Transverse colon (tissue), 4 donors: ENCODE data around the gene TUSC2. TPM values are rescaled to one million over a fixed set of nuclear protein-coding genes. Genes with fewer than 3 reads are reported as not detected.

Experiments
- DNase-seq: peaks from one replicate; pipeline ENCODE4 v3.0.0-alpha.2; 2019
- H3K27ac ChIP-seq, 4 donors: fragments of 200-600 bp; sonication (generic); 2 replicates each; pipeline ENCODE4 v1.5.1; 2016 to 2018; ENCODE audit warnings: inconsistent platforms in 4 of 4
- H3K27me3 ChIP-seq: fragments of 200-600 bp; sonication (generic); 2 replicates; pipeline ENCODE4 v1.5.1; 2017; ENCODE audit warnings: inconsistent platforms
- H3K36me3 ChIP-seq, 4 donors: fragments of 200-600 bp; sonication (generic); 2 replicates each; pipeline ENCODE4 v1.5.1; 2017 to 2019; ENCODE audit warnings: inconsistent platforms in 4 of 4
- H3K4me1 ChIP-seq, 4 donors: fragments of 200-600 bp; sonication (generic); 2 replicates each; pipeline ENCODE4 v1.5.1; 2017 to 2020; ENCODE audit warnings: inconsistent platforms in 4 of 4
- H3K4me3 ChIP-seq, 4 donors: fragments of 200-600 bp; sonication (generic); 1 replicate in 1 of 4; 2 replicates in 3 of 4; pipeline versions ENCODE4 v1.5.1 to v1.6.1; 2017 to 2019; ENCODE audit warnings: inconsistent platforms in 4 of 4
- H3K9me3 ChIP-seq, 2 donors: fragments of 200-600 bp; sonication (generic); 2 replicates each; pipeline ENCODE4 v1.5.1; 2017 to 2019; ENCODE audit warnings: inconsistent platforms in 2 of 2
- CTCF ChIP-seq, 5 experiments: fragments of 200-600 bp in 3 of 5; fragments of 450-650 bp in 2 of 5; sonication (generic) in 3 of 5; IDR thresholded peaks; 1 replicate in 2 of 5; 2 replicates in 3 of 5; pipeline ENCODE4 v1.5.1; 2016 to 2017; ENCODE audit warnings: antibody characterized with exemption in 5 of 5, inconsistent platforms in 3 of 5, mild to moderate bottlenecking in 2 of 5, moderate library complexity in 1 of 5
- EP300 ChIP-seq: sonication (generic); formaldehyde crosslinking; IDR thresholded peaks from one replicate; pipeline ENCODE4 v1.6.1; 2017; ENCODE audit warnings: antibody characterized with exemption, low read depth
- POLR2A ChIP-seq: fragments of 450-650 bp; IDR thresholded peaks from one replicate; pipeline ENCODE4 v1.6.1; 2016; ENCODE audit warnings: antibody characterized with exemption, mild to moderate bottlenecking, moderate library complexity
- POLR2AphosphoS5 ChIP-seq, 3 donors: sonication (generic); formaldehyde crosslinking; IDR thresholded peaks; one replicate each; pipeline ENCODE4 v1.6.1; 2016; ENCODE audit warnings: antibody characterized with exemption in 3 of 3
- WGBS, 2 donors: methylation state at CpG; one replicate each; pipeline ENCODE4 v1.1.5; 2018; ENCODE audit warnings: low coverage in 1 of 2; 5-methylcytosine and 5-hydroxymethylcytosine counted together
- in situ Hi-C, 4 donors: fragments of 200-750 bp; cut with MboI; loops; one replicate each; pipeline versions ENCODE4 v1.15.0 to v1.15.1; 2017; ENCODE audit warnings: low sequenced_read_pairs in 3 of 4, low pct_ligation_motif_present in 1 of 4, low pct_unique_long_range_greater_than_20kb in 1 of 4
- intact Hi-C: fragments of 100-400 bp; cut with DNase I; formaldehyde crosslinking; loops from one replicate; pipeline ENCODE4 v1.15.1; 2023; ENCODE audit warnings: low total_unique reads
- total RNA-seq, 4 donors: library from RNA; depleted of rRNA; stranded (reverse); fragments of >200 nt; gene quantifications; one replicate each; pipeline ENCODE4 v1.1.0, GENCODE V29; 2016

Gene TUSC2
- total RNA-seq, 4 donors from 2014 or later: 7.9 to 39.6 (median 28.0) TPM

- Histone ChIP-seq H3K36me3 (no peaks in the 10 kb centered on the region), H3K4me1 (peaks cover 18 to 33% (median 32%) of the 10 kb centered on the region in 4 donors), H3K27ac (no peak overlapping the region), H3K9me3 (no peaks in the 10 kb centered on the region), H3K27me3 (no peaks in the 10 kb centered on the region), H3K4me3 (no peak overlapping the region)
- in situ Hi-C loops: no loop called here
- intact Hi-C loops: no loop called here
- 93% methylated on average over 18 of the region's 18 CpGs; no CpG with 5 or more reads in 1 of the 2 donors for WGBS, 2 donors
- TF ChIP-seq POLR2A (no peak), EP300 (no peak), POLR2AphosphoS5 (IDR thresholded peaks at IDR 0.05) (no peak), CTCF (IDR thresholded peaks at IDR 0.05) (no peak)
- DNase-seq: no peak
These were observed 31.2 kb downstream of the TUSC2 start for GRCh38 chr3:50296721-50297383.

- H3K4me1 ChIP-seq: peaks cover 24 to 41% (median 36%) of the 10 kb centered on the region in 4 donors
- TF ChIP-seq EP300 (no peak), CTCF (IDR thresholded peaks at IDR 0.05) (no peak), POLR2AphosphoS5 (IDR thresholded peaks at IDR 0.05) (no peak), POLR2A (no peak)
These were observed 32.2 kb downstream of the TUSC2 start for GRCh38 chr3:50295553-50296431.

GRCh38 chr3:50294492-50295403, 33.3 kb downstream of the TUSC2 start:
- peaks cover 0 to 3% (median 0%) of the 10 kb centered on the region in 4 donors for H3K36me3 ChIP-seq
- WGBS, 2 donors: 94% methylated on average over 19 of the region's 22 CpGs; no CpG with 5 or more reads in 1 of the 2 donors
- H3K9me3 ChIP-seq: no peaks in the 10 kb centered on the region
- H3K27me3 ChIP-seq: no peaks in the 10 kb centered on the region
- H3K4me3 ChIP-seq: no peak overlapping the region
- H3K27ac ChIP-seq: no peak overlapping the region
- in situ Hi-C loops: no loop called here
- peaks cover 21 to 36% (median 28%) of the 10 kb centered on the region in 4 donors for H3K4me1 ChIP-seq
- no peak for TF ChIP-seq CTCF (IDR thresholded peaks at IDR 0.05)
- no peak for TF ChIP-seq POLR2A
- no peak for TF ChIP-seq POLR2AphosphoS5 (IDR thresholded peaks at IDR 0.05)
- DNase-seq: no peak
- intact Hi-C loops: no loop called here

More at GRCh38 chr3:50295553-50296431, 32.2 kb downstream of the TUSC2 start:
- Histone ChIP-seq H3K27me3 (no peaks in the 10 kb centered on the region), H3K9me3 (no peaks in the 10 kb centered on the region), H3K4me3 (no peak overlapping the region), H3K36me3 (no peaks in the 10 kb centered on the region), H3K27ac (no peak overlapping the region)
- intact Hi-C loops: no loop called here
- DNase-seq: no peak
- WGBS, 2 donors: 80 to 86% methylated on average over 3 to 8 of the region's 8 CpGs
- in situ Hi-C loops: no loop called here
